ENCODE results near the gene KASH5. TPM values are rescaled to one million over a fixed set of nuclear protein-coding genes. Genes with fewer than 3 reads are reported as not detected.

The KASH5 gene
- total RNA-seq, 4 donors from 2014 or later, result not detected

GRCh38 chr19:49450405-49450804, 62.4 kb downstream of the KASH5 start:
- Histone ChIP-seq H3K4me1 (peaks cover 37% of the 10 kb centered on the region), H3K27me3 (no peaks in the 10 kb centered on the region), H3K9me3 (no peaks in the 10 kb centered on the region), H3K36me3 (peaks cover 18% of the 10 kb centered on the region), H3K4me3 (peak overlapping the region; percentile 73), H3K27ac (no peak overlapping the region)
- 84% methylated on average over 7 of the region's 7 CpGs for WGBS
- no peak for DNase-seq (ENCODE audit: low spot score in 2 of 2)
- TF ChIP-seq EP300 (IDR thresholded peaks at IDR 0.05) (no peak), CTCF (IDR thresholded peaks at IDR 0.05) (no peak), POLR2A (IDR thresholded peaks at IDR 0.05) (no peak), POLR2AphosphoS5 (IDR thresholded peaks at IDR 0.05) (no peak)

GRCh38 chr19:49451430-49452181, 63.6 kb downstream of the KASH5 start, which contains the start of gene PIH1D1:
Gene PIH1D1 (minus strand): TSS chr19:49451814. CDS start chr19:49451574, 240 bp downstream.
- DNase-seq (ENCODE audit: low spot score in 2 of 2), result peak; percentile 98 to 99
- Histone ChIP-seq H3K36me3 (peaks cover 15% of the 10 kb centered on the region), H3K9me3 (no peaks in the 10 kb centered on the region), H3K27ac (peak within 1 kb of the TSS; percentile 96), H3K4me1 (peaks cover 43% of the 10 kb centered on the region), H3K27me3 (no peaks in the 10 kb centered on the region), H3K4me3 (peak within 1 kb of the TSS; percentile 73)
- WGBS, result under 1% methylated on average over 30 of the region's 42 CpGs
- peak in 1 of 3 donors; percentile 88 for TF ChIP-seq POLR2AphosphoS5 (IDR thresholded peaks at IDR 0.05)
- peak in 1 of 2 donors; percentile 10 for TF ChIP-seq CTCF (IDR thresholded peaks at IDR 0.05)
- TF ChIP-seq EP300 (IDR thresholded peaks at IDR 0.05), result no peak
- peak in 1 of 2 donors; percentile 15 for TF ChIP-seq POLR2A (IDR thresholded peaks at IDR 0.05)

- Histone ChIP-seq H3K36me3 (peaks cover 6% of the 10 kb centered on the region), H3K4me3 (peak within 1 kb of the TSS; percentile 73), H3K27ac (peak within 1 kb of the TSS; percentile 96), H3K4me1 (peaks cover 36% of the 10 kb centered on the region), H3K9me3 (no peaks in the 10 kb centered on the region), H3K27me3 (no peaks in the 10 kb centered on the region)
- under 1% methylated on average over 35 of the region's 66 CpGs for WGBS
- peak; percentile 99 to 100 for DNase-seq (ENCODE audit: low spot score in 2 of 2)
- TF ChIP-seq CTCF (IDR thresholded peaks at IDR 0.05) (no peak), POLR2AphosphoS5 (IDR thresholded peaks at IDR 0.05) (peak; percentile 22 to 91 (median 79)), EP300 (IDR thresholded peaks at IDR 0.05) (no peak), POLR2A (IDR thresholded peaks at IDR 0.05) (peak; percentile 79 to 90)
These were observed 65.1 kb downstream of the KASH5 start, which contains the start of gene ALDH16A1 for GRCh38 chr19:49453013-49453756. Gene ALDH16A1 (plus strand): TSS chr19:49453225. CDS start chr19:49453332, 107 bp downstream.

- Histone ChIP-seq H3K27ac (peak overlapping the region; percentile 96), H3K27me3 (no peaks in the 10 kb centered on the region), H3K4me1 (peaks cover 40% of the 10 kb centered on the region), H3K36me3 (peaks cover 6% of the 10 kb centered on the region), H3K9me3 (no peaks in the 10 kb centered on the region), H3K4me3 (peak overlapping the region; percentile 73)
- TF ChIP-seq POLR2A (IDR thresholded peaks at IDR 0.05) (no peak), CTCF (IDR thresholded peaks at IDR 0.05) (no peak), EP300 (IDR thresholded peaks at IDR 0.05) (no peak), POLR2AphosphoS5 (IDR thresholded peaks at IDR 0.05) (no peak)
- DNase-seq (ENCODE audit: low spot score in 2 of 2), result no peak
- WGBS, result 48% methylated on average over 10 of the region's 10 CpGs
These were observed 65.8 kb downstream of the KASH5 start for GRCh38 chr19:49453757-49454240.
